Stimulated activated naive B cell treated with anti-CD40 and anti-IgM and Interleukin-4, amounts not matched to agents 10 μg/mL and 1 μg/mL and 100 μg/mL, for 72 hours (primary cell): ENCODE measurements around the gene SIL1.
"Not testable (repeated sequence)": the region's sequence is repeated elsewhere in the genome, so short reads cannot be mapped to it uniquely, and the experiment has no call there.

Experiments
- ATAC-seq, 2 donors: fragments of 150-1000 bp; cut with Tn5 transposase; replicated peaks; 2 replicates each; pipeline ENCODE4 v1.10.0; 2021; ENCODE audit warnings: moderate library complexity in 1 of 2
- DNase-seq: peaks from one replicate; pipeline ENCODE4 v3.0.0; 2021
- H3K27ac Mint-ChIP-seq: one replicate; pipeline ENCODE4 v1.8.0; 2022; ENCODE audit warnings: mild to moderate bottlenecking, mixed read lengths
- H3K27me3 Mint-ChIP-seq, 2 donors: one replicate each; pipeline ENCODE4 v1.8.0; 2022; ENCODE audit warnings: mixed read lengths in 2 of 2
- H3K36me3 Mint-ChIP-seq, 2 donors: one replicate each; pipeline ENCODE4 v1.8.0; 2022; ENCODE audit warnings: mixed read lengths in 2 of 2, mild to moderate bottlenecking in 1 of 2
- H3K4me1 Mint-ChIP-seq, 2 donors: one replicate each; pipeline ENCODE4 v1.8.0; 2022; ENCODE audit warnings: mixed read lengths in 2 of 2, mild to moderate bottlenecking in 1 of 2
- H3K4me3 Mint-ChIP-seq, 2 donors: one replicate each; pipeline ENCODE4 v1.8.0; 2022; ENCODE audit warnings: mild to moderate bottlenecking in 2 of 2, mixed read lengths in 2 of 2, moderate library complexity in 1 of 2
- H3K9me3 Mint-ChIP-seq, 2 donors: one replicate each; pipeline ENCODE4 v1.8.0; 2022; ENCODE audit warnings: mixed read lengths in 2 of 2, mild to moderate bottlenecking in 1 of 2

Gene SIL1

DNA sequence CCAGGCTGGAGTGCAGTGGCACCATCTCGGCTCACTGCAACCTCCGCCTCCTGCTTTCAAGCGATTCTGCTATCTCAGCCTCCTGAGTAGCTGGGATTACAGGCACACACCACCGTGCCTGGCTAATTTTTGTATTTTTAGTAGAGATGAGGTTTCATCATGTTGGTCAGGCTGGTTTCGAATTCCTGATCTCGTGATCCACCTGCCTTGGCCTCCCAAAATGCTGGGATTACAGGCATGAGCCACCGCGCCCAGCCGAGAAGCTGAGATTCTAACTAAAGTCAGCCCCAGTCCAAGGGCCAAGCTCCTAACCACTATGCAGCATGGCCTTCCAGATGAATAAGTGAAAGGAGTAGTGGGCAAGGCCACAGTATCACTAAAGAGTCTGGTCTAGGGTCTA is 20.9 kb downstream of the SIL1 start:
- H3K9me3 Mint-ChIP-seq, H3K27me3 Mint-ChIP-seq, DNase-seq, ATAC-seq, H3K27ac Mint-ChIP-seq: not testable (repeated sequence)
- Mint-ChIP-seq H3K4me1 (peaks cover 36 to 55% of the 10 kb centered on the region in 2 donors), H3K36me3 (peaks cover 13 to 19% of the 10 kb centered on the region in 2 donors), H3K4me3 (peak overlapping the region in 1 of 2 donors; percentile 26)

- H3K27ac Mint-ChIP-seq: not testable (repeated sequence)
- H3K36me3 Mint-ChIP-seq: peaks cover 23 to 36% of the 10 kb centered on the region in 2 donors
Measured at GRCh38 chr5:139174382-139174781, 23.8 kb downstream of the SIL1 start.

GRCh38 chr5:139171779-139172404 is 26.3 kb downstream of the SIL1 start:
- DNase-seq: no peak
- peaks cover 5 to 9% of the 10 kb centered on the region in 2 donors for H3K9me3 Mint-ChIP-seq
- H3K27ac Mint-ChIP-seq: peak overlapping the region; percentile 1
- no peaks in the 10 kb centered on the region for H3K27me3 Mint-ChIP-seq
- no peak overlapping the region for H3K4me3 Mint-ChIP-seq
- no peak for ATAC-seq
- peaks cover 23 to 39% of the 10 kb centered on the region in 2 donors for H3K36me3 Mint-ChIP-seq
- H3K4me1 Mint-ChIP-seq: peaks cover 6 to 11% of the 10 kb centered on the region in 2 donors

More at GRCh38 chr5:139174382-139174781, 23.8 kb downstream of the SIL1 start:
- not testable (repeated sequence) for DNase-seq, H3K4me3 Mint-ChIP-seq, H3K27me3 Mint-ChIP-seq, ATAC-seq, H3K9me3 Mint-ChIP-seq
- peaks cover 25 to 32% of the 10 kb centered on the region in 2 donors for H3K4me1 Mint-ChIP-seq

GRCh38 chr5:139167952-139168720 is 30.0 kb downstream of the SIL1 start:
- Mint-ChIP-seq H3K36me3 (peaks cover 15 to 27% of the 10 kb centered on the region in 2 donors), H3K4me1 (peaks cover 0 to 3% of the 10 kb centered on the region in 2 donors), H3K9me3 (peaks cover 5 to 6% of the 10 kb centered on the region in 2 donors), H3K27me3 (no peaks in the 10 kb centered on the region), H3K27ac (no peak overlapping the region), H3K4me3 (no peak overlapping the region)
- ATAC-seq: no peak
- DNase-seq: no peak

DNA sequence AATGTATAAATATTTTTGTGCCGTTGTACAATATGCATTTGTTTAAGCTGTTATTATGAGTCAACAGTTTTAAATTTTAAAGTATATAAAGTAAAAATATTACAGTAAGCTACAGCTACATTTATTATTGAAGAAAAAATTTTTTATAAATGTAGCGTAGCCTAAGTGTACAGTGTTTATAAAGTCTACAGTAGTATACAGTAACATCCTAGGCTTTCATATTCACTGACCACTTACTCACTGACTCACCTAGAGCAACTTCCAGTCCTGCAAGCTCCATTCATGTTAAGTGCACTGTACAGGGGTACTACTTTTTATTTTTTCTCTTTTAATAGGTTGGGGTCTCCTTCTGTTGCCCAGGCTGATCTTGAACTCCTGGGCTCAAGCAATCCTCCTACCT is 30.6 kb downstream of the SIL1 start:
- Mint-ChIP-seq H3K9me3 (peaks cover 5 to 6% of the 10 kb centered on the region in 2 donors), H3K4me1 (peaks cover 3 to 4% of the 10 kb centered on the region in 2 donors), H3K27me3 (no peaks in the 10 kb centered on the region), H3K36me3 (peaks cover 14 to 25% of the 10 kb centered on the region in 2 donors), H3K4me3 (no peak overlapping the region), H3K27ac (no peak overlapping the region)
- ATAC-seq (no peak), DNase-seq (no peak)

- no peak overlapping the region for H3K27ac Mint-ChIP-seq
Measured at GRCh38 chr5:139167063-139167462, 31.1 kb downstream of the SIL1 start.

DNA sequence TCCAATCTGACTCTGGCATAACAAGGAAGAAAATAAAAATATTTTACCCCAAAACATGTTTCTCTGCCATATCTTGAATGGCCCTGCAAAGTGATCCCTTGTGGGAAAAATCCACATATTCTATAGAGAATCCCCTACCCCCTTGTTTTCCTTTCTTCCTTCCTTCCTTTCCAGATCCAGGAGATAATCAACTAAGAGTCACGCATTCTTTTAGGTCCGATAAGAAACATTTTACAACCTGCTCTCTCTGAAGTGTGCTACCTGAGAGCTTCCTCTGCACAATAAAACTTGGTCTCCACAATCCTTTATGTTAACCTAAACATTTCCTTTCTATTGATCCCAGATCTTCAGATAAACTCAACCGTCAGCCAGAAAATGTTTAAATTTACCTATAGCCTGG is 33.3 kb downstream of the SIL1 start:
- not testable (repeated sequence) for H3K27me3 Mint-ChIP-seq

More at GRCh38 chr5:139167063-139167462, 31.1 kb downstream of the SIL1 start:
- Mint-ChIP-seq H3K9me3 (peaks cover 4 to 5% of the 10 kb centered on the region in 2 donors), H3K4me3 (no peak overlapping the region), H3K36me3 (peaks cover 10 to 22% of the 10 kb centered on the region in 2 donors), H3K27me3 (no peaks in the 10 kb centered on the region), H3K4me1 (peaks cover 3 to 9% of the 10 kb centered on the region in 2 donors)
- DNase-seq: no peak
- no peak for ATAC-seq

DNA sequence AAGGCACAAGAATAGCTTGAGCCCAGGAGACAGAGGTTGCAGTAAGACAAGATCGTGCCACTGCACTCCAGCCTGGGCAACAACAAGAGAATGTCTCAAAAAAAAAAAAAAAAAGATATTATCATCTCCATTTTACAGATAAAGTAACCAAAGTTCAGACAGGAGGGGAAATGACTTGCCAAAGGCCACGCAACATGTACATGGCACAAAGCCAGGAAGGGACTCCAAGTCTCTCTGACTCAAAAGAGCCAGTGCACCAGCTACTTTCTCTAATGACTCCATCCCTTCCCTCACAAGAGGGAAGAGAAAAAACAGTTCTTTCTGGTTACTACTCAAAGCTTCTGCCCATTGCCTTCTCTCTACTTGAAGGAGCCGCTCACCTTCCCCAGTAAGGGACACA is 34.1 kb downstream of the SIL1 start:
- Mint-ChIP-seq H3K4me3 (no peak overlapping the region), H3K27ac (no peak overlapping the region), H3K4me1 (peaks cover 6 to 25% of the 10 kb centered on the region in 2 donors), H3K36me3 (peaks cover 1 to 14% of the 10 kb centered on the region in 2 donors), H3K9me3 (no peaks in the 10 kb centered on the region), H3K27me3 (no peaks in the 10 kb centered on the region)
- no peak for DNase-seq
- ATAC-seq: no peak

More for the DNA sequence above, 33.3 kb downstream of the SIL1 start:
- not testable (repeated sequence) for H3K27ac Mint-ChIP-seq, H3K4me3 Mint-ChIP-seq, ATAC-seq, H3K9me3 Mint-ChIP-seq, DNase-seq
- Mint-ChIP-seq H3K4me1 (peaks cover 4 to 16% of the 10 kb centered on the region in 2 donors), H3K36me3 (peaks cover 5 to 15% of the 10 kb centered on the region in 2 donors)

GRCh38 chr5:139162448-139162847 is 35.7 kb downstream of the SIL1 start:
- ATAC-seq (no peak), DNase-seq (no peak)
- Mint-ChIP-seq H3K27ac (no peak overlapping the region), H3K27me3 (no peaks in the 10 kb centered on the region), H3K9me3 (no peaks in the 10 kb centered on the region), H3K4me3 (no peak overlapping the region), H3K4me1 (peaks cover 9 to 39% of the 10 kb centered on the region in 2 donors), H3K36me3 (peaks cover 4 to 18% of the 10 kb centered on the region in 2 donors)

DNA sequence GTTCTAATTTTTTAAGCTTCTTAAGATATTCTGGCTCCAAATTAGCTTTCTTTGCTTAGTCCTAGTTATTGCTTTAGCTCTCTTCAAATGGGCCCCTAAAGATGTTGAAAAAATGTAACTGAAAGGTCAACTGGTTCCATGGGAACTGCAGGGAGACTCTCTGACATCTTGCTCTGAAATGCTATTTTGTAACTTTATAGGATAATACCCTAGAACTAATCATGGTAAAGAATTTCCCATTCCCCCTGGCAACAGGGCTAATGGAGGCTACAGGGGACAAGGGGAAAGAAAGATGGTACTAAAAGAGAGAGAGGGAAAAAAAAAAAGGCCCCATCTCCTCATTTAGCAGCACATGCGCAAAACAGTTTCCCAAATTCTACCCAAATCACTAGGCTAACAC is 39.4 kb downstream of the SIL1 start:
- ATAC-seq (no peak), DNase-seq (no peak)
- Mint-ChIP-seq H3K27me3 (no peaks in the 10 kb centered on the region), H3K9me3 (no peaks in the 10 kb centered on the region), H3K36me3 (peaks cover 9 to 28% of the 10 kb centered on the region in 2 donors), H3K4me3 (no peak overlapping the region), H3K27ac (no peak overlapping the region), H3K4me1 (peaks cover 9 to 48% of the 10 kb centered on the region in 2 donors)

DNA sequence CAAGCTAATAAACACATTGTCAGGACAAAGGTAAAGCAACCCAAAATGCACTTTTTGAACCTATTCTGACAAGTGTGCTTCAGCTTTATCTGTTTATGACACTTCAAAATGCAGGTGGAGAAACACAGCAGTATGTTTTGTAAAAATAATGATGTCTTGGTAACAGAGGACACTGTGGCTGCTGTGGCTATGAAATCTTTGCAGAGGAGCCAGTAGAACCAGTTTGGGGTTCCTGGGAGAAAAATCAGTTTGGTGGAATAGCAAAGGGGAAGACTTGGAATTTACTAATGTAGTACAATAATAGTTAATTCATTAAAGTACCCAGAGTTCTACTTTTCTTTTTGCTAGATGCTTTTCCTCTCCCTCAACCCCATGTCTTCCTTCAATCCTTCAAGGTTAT is 40.6 kb downstream of the SIL1 start:
- H3K4me3 Mint-ChIP-seq: no peak overlapping the region
- H3K36me3 Mint-ChIP-seq: peaks cover 8 to 28% of the 10 kb centered on the region in 2 donors
- DNase-seq (no peak), ATAC-seq (no peak)
- H3K27ac Mint-ChIP-seq: no peak overlapping the region
- H3K9me3 Mint-ChIP-seq: no peaks in the 10 kb centered on the region
- peaks cover 9 to 44% of the 10 kb centered on the region in 2 donors for H3K4me1 Mint-ChIP-seq
- no peaks in the 10 kb centered on the region for H3K27me3 Mint-ChIP-seq

DNA sequence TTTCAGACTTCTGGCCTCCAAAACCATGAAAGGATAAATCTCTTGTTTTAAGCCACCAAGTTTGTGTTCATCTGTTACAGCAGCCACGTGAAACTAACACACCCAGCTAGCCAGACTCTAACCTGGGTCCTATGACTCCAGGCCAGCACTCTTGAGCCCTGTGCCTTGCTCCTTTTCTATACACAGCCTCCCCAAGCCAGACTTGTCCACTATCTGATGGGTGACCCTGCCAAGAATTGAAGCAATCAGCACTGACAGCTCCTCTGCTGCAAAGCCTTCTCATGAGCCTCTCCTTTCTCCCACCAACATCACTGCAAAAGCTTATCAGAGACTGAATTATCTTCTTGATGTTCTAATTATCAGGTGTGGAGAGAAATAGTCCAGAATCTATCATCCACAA is 41.4 kb downstream of the SIL1 start:
- Mint-ChIP-seq H3K36me3 (peaks cover 9 to 28% of the 10 kb centered on the region in 2 donors), H3K4me3 (no peak overlapping the region), H3K27me3 (no peaks in the 10 kb centered on the region), H3K9me3 (no peaks in the 10 kb centered on the region), H3K4me1 (peaks cover 9 to 37% of the 10 kb centered on the region in 2 donors), H3K27ac (no peak overlapping the region)
- no peak for ATAC-seq
- DNase-seq: no peak

GRCh38 chr5:139155333-139155732 is 42.8 kb downstream of the SIL1 start:
- DNase-seq: no peak
- no peak overlapping the region for H3K27ac Mint-ChIP-seq
- H3K9me3 Mint-ChIP-seq: no peaks in the 10 kb centered on the region
- no peak overlapping the region for H3K4me3 Mint-ChIP-seq
- peaks cover 11 to 39% of the 10 kb centered on the region in 2 donors for H3K4me1 Mint-ChIP-seq
- no peaks in the 10 kb centered on the region for H3K27me3 Mint-ChIP-seq
- peaks cover 10 to 28% of the 10 kb centered on the region in 2 donors for H3K36me3 Mint-ChIP-seq
- no peak for ATAC-seq

DNA sequence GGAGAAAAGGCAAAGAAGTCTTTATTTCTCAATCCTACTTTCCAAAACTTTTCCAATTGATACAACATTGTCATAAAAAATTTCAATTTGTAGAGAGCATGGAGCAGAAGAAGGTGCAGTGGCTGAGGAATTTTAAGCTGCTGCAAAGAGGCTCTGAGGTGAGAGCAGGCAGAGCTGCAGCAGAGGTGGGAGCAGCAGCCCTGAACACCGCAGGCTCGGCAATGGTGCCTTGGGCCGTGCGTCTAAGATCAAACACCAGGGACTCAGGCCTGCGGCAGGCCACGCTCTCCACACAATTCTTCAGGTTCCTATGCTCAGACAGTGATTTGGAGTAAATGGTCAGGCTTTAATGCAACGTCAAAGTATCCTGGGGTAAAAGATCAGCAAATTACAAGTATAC is 46.3 kb downstream of the SIL1 start:
- Mint-ChIP-seq H3K27ac (no peak overlapping the region), H3K4me1 (peaks cover 14 to 39% of the 10 kb centered on the region in 2 donors), H3K4me3 (no peak overlapping the region), H3K9me3 (no peaks in the 10 kb centered on the region), H3K36me3 (peaks cover 7 to 9% of the 10 kb centered on the region in 2 donors), H3K27me3 (no peaks in the 10 kb centered on the region)
- ATAC-seq (no peak), DNase-seq (no peak)
